HG03064 (cell line): ENCODE measurements around the gene HTRA2.

Source experiments
- ATAC-seq: cut with Tn5 transposase; IDR thresholded peaks from one replicate; pipeline ENCODE4 v1.9.1; 2021; ENCODE audit warnings: low read depth; ENCODE audit not compliant: unreplicated experiment

Gene HTRA2

DNA sequence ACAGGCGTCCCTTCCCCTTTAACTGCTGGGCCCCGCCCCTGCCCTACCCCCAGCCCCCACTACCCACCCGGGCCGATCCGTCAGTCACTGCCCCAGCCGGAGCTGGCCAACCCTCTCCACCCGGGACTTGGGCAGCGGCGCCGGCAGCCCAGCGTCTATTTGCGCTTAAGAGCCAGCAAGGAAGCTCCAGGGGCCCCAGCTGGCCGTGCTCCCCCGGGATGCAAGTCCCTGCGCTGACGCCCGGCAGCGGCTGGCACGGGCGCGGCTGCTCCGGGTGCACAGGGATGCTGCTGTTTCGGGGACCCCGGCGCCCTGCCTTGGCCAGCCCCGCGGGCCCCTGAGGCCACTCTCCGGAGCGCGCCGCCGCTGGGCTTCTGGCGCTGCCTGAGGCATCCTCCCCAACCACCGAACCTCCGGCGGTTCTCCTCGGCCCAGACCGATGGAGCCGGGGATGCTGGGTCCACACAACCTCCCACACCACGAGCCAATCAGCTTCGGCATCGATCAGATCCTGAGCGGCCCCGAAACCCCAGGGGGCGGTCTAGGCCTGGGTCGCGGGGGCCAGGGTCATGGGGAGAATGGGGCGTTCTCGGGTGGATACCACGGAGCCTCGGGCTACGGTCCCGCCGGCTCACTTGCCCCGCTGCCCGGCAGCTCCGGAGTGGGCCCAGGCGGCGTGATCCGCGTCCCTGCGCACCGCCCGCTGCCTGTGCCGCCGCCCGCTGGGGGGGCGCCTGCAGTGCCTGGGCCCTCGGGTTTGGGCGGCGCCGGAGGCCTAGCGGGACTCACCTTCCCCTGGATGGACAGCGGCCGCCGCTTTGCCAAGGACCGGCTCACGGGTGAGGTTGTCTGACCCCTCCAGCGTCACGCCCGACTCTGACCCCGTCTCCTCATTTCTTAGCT, 15.1 kb upstream of the HTRA2 start, which contains the start of gene TLX2:
TSS of gene TLX2 (plus strand) at position 83 of the 903 bp plus-strand sequence. CDS start at position 440, 357 bp downstream.
- no peak for ATAC-seq

DNA sequence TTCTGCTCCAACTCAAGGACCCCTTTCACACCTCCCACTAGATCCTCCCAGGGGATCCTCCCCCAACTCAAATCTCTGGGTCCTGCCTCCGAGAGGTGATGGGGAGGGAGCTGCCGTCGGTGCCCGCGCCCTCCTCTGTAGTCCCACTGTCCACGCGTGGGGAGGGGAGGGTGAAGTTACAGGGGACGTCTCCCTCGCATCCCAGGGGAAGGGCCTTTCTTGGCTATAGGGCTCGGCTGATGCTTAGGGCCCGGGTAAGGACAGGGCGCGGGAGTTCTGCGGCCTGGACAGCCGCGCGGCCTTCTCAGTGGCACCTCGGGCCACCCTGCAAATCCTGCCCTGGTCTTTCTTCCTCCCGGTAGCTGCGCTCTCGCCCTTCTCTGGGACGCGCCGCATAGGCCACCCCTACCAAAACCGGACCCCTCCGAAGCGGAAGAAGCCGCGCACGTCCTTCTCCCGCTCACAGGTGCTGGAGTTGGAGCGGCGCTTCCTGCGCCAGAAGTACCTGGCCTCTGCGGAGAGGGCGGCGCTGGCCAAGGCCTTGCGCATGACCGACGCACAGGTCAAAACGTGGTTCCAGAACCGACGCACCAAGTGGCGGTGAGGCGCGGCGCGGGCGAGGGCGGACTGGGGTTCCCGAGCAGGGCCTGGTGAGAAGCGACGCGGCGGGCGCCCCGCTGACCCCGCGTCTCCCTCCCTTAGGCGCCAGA, 14.3 kb upstream of the HTRA2 start:
- ATAC-seq: no peak

DNA sequence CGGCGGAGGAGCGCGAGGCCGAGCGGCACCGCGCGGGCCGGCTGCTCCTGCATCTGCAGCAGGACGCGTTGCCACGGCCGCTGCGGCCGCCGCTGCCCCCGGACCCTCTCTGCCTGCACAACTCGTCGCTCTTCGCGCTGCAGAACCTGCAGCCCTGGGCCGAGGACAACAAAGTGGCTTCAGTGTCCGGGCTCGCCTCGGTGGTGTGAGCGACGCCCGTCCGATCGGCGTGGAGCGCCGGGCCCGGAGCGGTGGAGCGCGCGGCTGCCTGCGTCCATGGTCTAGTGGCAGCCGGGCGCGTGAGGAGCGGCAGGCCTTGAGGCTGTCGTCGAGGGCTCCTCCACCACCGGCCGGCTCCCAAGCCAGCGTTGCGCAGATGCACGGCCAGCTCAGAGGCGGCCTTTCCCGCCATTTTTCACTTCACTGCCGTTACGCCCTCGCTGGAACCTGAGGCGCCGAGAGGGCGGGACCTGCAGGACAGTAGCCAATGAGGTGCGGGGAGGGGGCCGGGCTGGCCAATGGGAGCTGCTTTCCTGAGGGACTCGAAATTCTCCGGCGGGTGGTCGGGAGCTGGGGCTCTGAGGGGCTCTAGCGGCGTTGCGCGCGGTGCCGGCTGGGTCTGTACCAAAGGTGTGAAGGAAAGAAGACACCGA, 13.6 kb upstream of the HTRA2 start:
- no peak for ATAC-seq

DNA sequence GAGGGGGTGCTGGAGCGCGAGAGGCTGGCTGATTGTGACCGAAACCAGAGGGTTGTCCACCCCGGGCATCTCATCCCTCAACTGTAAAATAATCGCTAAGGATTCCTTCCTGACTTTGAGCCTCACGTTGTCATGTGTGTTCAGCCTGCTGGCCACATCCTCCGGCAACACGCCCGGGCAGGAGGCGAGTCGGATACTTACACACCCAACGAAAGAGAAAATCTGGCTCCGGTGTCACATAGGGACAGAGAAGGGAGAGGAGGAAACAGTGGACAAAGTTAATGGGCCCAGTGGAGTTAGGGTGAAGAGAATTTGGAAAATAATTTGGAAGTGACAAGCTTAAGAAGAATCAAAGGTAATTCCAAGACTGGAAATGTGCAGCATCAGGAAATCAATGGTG, 13.1 kb upstream of the HTRA2 start:
- no peak for ATAC-seq

DNA sequence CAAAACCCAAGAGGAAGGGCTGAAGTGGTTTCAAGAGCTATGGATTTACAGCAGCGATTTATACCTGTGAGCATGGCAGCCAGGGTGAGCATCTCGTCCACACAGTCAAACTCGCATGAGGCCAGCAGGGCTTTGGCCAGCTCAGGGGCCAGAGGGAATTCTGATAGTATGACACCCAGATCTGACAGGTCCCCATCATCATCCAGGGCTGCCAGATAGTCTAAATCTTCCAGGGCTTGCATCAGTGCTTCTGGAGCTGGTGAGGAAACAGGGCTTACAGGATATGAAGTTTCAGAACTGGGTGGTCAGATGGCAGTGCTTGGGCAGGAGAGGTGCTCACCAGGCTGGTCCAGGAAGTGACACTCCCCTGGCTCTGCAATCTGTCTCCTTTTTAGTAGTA, 7.2 kb upstream of the HTRA2 start:
- no peak for ATAC-seq

DNA sequence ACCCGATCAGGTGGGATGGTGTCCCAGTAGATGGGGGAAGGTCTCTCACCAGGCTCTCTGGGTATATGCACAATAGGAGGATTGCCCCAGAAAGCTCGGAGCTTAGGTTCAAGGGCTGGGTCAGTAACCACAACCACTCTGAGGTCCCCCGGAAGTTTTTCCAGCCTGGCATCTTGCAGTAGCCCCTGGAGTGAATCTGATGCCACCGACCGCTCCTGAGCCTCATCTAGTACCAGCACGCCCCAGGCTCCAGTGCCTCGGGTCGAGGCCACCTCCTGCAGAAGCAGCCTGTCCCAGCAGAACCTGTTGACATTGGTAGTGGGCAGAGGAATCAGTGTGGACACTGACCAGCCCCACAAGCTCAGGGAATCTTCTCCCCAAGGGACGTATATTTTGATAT, 5.7 kb upstream of the HTRA2 start:
- no peak for ATAC-seq

DNA sequence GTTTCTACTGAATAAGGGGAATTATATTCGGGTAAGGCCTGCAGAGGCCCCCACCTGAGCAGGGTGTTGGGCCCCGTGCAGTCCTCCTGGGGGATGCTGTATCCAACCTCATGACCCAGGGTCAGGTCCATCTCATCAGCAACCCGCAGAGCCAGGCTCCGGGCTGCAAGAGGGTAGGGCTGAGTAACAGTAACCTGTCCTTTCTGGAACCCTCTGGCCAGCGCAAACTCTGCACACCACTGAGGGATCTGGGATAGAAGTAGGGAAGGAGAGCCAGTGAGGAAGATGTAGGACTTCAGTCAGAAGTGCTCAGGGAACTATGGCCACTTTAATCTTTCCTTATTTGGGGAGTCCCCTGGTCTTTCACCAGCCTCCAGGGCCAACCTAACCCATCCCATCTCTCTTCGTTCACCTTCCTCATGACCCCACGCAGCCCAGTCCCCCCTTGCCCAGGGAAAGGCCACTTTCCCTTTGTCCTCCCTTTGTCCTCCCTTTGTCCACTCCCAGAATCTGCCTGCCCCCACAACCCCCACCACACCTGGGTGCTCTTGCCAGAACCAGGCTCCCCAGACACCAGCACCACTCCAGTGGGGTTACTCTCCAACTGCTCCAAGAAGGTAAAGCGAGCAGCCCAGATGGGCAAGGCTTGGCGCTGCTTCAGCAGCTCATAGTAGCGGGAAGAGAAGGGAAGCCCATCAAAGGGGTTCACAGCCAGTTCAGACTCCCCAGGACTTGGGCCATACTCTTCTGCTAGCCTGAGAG, 4.6 kb upstream of the HTRA2 start:
- no peak for ATAC-seq

DNA sequence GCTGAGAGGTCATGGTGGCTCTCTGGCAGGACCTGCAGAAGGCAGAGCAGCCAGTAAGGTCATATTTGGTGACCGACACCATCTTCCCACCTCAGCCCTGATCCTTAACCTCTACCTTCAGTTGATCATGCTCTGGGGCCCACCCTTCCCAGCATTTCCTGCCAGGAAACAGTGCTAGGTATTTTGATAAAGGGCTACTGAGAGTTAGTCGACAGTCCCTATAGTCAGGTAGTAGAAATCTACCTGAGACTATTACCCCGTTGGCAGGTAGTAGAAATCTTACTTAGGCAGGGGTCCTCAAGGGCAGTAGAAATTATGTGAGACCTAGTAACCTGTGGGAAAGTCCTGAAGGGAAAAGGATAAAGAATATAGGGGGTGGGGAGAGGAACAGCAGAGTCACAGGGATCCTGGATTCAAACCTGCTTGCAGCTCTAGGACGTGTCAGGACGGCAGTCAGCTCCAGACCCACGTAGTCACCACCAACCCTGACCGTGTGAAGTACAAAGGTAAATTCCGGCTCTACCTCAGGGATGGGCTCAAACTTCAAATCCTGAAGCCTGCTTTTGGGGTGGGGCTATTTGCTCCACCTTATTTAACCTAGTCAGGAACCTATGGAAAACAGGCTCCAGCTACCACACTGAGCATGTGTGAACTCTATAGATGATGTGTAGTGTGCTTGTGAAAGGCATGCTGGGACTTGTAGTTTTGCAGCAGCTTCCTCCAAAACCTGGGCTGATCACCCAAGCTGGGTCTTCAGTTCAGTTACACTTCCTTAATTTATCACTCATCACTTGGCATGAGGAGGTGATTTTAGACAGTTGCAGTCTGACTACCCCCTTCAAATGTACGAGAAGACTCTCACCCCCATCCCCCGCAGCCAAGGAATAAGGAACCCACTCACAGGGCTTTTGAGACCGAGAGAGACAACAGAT, 3.8 kb upstream of the HTRA2 start, which contains the start of gene DQX1:
TSS of gene DQX1 (minus strand) at position 515 of the 932 bp plus-strand sequence. CDS start at position 13, 502 bp downstream.
- ATAC-seq: no peak

DNA sequence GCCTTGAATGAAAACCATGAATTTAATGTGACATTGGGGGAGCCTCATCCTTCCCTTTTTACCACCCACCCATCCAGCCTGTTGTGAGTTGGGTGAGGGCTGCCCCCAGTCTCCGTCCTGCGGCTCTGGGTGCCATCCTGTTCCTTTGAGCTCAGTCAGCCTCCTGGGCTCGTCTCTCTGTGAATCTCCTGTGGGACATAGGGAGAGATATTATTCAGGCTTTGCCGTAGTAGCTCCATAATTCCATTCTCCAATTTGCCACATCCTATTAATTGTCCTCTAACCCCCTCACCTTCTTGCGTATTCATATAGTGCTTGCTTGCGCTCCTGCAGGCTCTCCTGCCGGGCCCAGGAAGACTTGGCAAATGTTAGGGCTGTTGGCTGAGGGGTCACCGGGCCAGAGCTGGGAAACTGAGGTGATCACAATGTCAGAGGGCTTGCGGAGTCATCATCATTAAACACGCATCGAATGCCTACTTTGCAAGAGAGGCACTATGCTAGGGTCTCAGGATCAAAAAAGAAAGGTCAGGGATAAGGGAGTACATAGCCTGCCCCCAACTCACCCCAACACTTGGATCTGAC, 3.0 kb upstream of the HTRA2 start:
- ATAC-seq: no peak

DNA sequence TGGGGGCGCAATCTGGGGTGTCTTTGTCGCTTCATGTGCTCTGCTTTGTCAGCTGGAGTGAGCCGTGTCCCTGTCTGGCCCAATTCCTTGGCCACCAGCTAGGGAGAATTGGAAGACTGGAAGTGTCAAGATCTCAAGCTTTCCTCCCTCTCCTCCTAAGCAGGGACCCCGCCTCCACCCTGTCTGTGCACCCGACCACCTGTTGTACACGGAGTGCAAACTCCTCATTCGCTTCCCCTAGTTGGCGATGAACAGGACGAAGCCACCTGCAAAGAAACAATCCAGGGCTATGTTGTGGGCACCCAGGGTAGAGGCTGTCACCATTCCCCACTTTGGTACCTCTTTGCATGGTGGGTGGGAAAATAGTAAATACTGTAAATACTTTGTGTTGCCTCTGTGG, 2.0 kb upstream of the HTRA2 start:
- no peak for ATAC-seq

DNA sequence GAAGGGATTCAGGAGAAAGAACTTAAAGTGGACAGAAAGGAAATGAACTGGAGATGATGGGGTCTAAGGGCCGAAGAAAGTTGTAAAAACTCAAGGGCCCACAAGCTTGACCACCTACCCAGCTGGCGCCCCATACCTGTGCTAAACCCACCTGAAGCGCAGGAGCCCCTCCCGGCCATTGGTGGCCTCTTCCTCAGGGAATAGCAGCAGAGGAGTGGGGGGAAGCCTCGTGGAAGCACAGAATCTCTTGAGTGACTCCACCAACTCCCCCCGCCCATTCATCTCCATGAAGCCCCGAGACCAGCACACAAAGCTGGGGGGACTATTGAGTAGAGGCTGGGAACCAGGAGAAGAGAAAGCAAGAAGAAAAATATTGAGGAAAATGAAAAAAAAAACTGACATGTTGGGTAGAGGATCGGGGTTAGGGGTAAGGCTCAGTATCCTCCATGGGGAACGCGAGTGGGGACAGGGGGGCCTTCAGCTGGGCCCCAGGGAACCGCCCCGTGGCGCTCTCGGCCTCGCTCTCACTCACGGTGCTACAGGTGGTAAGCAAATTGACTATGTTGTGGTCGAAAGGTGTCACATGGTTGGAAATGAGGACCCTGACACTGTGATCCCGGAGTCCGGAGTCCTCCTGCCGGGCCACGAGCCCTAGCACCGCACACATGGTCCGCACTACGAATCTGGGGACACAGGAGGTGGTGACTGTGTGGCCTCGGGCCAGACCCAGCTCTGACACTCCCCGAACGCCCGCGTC, 955 bp upstream of the HTRA2 start:
- ATAC-seq: peak; percentile 7

DNA sequence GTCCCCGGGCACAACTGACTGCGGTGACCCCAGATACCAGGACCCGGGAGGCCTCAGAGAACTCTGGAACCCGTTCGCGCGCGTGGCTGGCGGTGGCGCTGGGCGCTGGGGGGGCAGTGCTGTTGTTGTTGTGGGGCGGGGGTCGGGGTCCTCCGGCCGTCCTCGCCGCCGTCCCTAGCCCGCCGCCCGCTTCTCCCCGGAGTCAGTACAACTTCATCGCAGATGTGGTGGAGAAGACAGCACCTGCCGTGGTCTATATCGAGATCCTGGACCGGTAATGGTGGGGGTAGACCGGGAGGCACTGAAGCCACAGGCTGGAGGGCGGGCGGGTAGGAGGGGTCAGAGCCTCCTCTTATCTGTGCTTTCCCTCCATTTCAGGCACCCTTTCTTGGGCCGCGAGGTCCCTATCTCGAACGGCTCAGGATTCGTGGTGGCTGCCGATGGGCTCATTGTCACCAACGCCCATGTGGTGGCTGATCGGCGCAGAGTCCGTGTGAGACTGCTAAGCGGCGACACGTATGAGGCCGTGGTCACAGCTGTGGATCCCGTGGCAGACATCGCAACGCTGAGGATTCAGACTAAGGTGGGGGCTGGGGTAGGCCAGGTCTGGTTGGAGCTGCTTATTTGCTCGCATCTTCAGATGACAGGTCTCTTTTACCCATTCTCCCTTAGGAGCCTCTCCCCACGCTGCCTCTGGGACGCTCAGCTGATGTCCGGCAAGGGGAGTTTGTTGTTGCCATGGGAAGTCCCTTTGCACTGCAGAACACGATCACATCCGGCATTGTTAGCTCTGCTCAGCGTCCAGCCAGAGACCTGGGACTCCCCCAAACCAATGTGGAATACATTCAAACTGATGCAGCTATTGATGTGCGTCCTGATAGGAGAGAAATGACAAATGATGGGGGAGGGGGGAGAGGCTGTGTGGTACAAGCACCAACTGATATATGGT, 780 bp downstream of the HTRA2 start:
- ATAC-seq: no peak

DNA sequence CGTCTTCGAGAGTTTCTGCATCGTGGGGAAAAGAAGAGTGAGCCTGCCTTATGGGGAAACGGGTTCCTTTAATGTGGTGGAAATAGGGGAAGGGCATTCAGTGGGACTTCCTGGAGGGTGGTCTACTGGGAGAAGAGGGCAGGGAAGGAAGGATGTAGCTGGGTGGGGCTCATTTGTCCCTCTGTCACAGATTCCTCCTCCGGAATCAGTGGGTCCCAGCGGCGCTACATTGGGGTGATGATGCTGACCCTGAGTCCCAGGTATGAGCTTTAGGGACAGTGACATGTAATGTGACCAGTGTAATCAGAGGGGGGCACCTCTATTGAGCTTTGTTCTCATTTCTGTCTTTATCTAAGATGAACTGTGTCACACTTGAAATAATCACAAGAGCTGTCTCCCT, 1.9 kb downstream of the HTRA2 start:
- no peak for ATAC-seq

DNA sequence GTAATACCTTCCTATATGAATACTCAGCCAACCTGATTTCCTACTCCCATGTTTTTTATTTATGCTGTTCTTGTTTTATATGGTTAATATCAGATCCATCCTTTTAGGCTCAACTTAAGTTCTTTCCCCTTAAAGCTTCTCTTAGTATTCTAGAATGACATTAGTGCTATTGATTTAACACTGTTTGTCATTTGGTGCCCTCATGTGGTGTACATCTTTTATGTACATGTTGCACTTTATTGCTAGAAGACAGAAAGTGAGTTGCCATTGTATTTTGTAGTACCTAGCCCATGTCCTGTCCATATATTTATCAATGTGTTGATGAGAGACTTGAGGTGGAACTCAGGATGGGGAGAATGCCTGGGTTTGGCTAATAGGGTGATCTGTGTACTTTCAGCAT, 2.5 kb downstream of the HTRA2 start:
- ATAC-seq: no peak

DNA sequence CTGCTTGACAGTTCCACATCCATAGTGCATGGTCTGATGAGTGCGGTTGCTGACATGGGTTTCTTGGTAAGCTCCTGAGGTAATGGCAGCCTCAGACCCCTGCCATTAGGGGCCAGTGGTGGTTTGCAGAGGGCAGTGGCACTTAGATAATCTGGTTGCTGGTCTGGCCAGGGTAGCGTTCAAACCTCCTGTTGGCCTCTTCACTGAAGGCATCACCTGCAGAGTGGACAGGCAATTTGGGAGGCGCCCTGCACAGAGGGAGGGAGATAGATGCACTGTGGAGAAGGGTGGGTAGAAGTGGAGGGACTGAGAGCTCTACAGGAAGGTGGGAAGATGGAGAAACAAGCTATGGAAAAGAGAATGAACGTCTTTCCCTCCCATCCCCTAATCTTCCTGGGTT, 3.7 kb downstream of the HTRA2 start:
- no peak for ATAC-seq

DNA sequence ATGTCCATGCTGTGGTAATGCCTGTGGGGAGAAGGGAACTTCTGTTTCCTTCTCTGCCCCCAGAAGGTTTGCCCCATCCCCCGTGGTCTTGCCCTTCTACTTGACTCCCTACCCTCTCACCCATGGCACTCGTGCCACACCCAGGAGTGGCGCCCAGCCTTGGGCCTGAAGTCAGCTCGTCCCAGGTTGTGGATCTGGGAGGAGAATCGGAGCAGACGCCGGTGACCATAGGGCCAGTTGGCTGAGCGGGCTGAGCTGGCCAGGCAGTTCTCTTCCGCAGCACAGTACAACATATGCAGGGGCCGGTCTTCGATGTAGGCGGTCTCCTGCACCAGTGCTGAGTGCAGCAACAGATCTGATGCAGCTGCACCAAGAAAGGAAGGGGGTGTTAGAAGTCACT, 4.7 kb downstream of the HTRA2 start:
- ATAC-seq: no peak

DNA sequence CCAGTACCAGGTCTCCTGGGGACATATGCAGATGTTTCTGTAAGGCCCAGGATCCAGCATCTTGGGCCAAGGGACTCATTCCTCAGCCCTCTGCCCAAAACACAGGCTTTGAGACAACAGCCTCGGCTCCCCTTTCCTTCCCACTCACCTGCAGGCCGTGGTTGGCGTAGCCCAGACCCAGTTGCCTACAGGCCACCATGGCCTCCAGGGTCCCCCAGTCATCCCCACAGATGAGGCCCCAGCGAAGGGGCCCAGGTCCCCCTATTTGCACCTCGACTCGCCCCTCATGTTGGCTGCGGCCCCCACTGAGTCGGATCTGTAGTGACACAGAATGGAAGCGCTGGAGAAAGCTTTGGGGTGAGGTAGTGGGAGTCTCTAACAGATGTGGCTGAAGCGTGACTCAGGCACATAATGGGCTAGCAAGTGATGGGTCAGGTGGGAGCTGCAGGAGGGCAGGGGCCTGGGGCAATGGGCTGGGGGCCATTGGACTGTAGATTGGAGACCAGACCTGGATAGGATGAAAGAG, 5.8 kb downstream of the HTRA2 start:
- ATAC-seq: no peak
